Vagina (tissue), 2 donors: ENCODE measurements around the gene DDR1. TPM values are rescaled to one million over a fixed set of nuclear protein-coding genes. Genes with fewer than 3 reads are reported as not detected.
A peak's percentile ranks its signal among the peaks of the same experiment; 100 is the strongest.

Experiments
- DNase-seq, 2 donors: peaks; one replicate each; pipeline ENCODE4 v3.0.0-alpha.2; 2017; ENCODE audit errors: extremely low spot score in 2 of 2
- H3K27ac ChIP-seq: fragments of 200-600 bp; sonication (generic); one replicate; pipeline ENCODE4 v1.5.1; 2019
- H3K27me3 ChIP-seq: fragments of 200-600 bp; sonication (generic); one replicate; pipeline ENCODE4 v1.5.1; 2019
- H3K36me3 ChIP-seq, 2 donors: fragments of 200-600 bp; sonication (generic); one replicate each; pipeline ENCODE4 v1.5.1; 2017 to 2019
- H3K4me1 ChIP-seq: fragments of 200-600 bp; sonication (generic); one replicate; pipeline ENCODE4 v1.5.1; 2019
- H3K4me3 ChIP-seq, 2 donors: fragments of 200-600 bp; sonication (generic); 1 replicate in 1 of 2; 2 replicates in 1 of 2; pipeline ENCODE4 v1.5.1; 2016 to 2019
- H3K9me3 ChIP-seq: fragments of 200-600 bp; sonication (generic); one replicate; pipeline ENCODE4 v1.5.1; 2019
- CTCF ChIP-seq, 3 experiments: fragments of 450-650 bp in 2 of 3; fragments of 200-600 bp in 1 of 3; sonication (generic) in 1 of 3; IDR thresholded peaks; one replicate each; pipeline ENCODE4 v1.5.1; 2017 to 2019; ENCODE audit warnings: antibody characterized with exemption in 3 of 3, mild to moderate bottlenecking in 2 of 3, moderate library complexity in 2 of 3
- POLR2A ChIP-seq, 2 donors: fragments of 450-650 bp; IDR thresholded peaks; one replicate each; pipeline ENCODE4 v1.6.1; 2017; ENCODE audit warnings: antibody characterized with exemption in 2 of 2, mild to moderate bottlenecking in 2 of 2, moderate library complexity in 2 of 2
- POLR2AphosphoS5 ChIP-seq, 2 donors: sonication (generic); formaldehyde crosslinking; IDR thresholded peaks; one replicate each; pipeline ENCODE4 v1.9.0; 2017; ENCODE audit warnings: antibody characterized with exemption in 2 of 2, mild to moderate bottlenecking in 2 of 2, low read depth in 1 of 2; ENCODE audit not compliant: insufficient read depth in 1 of 2
- intact Hi-C: fragments of 100-400 bp; cut with DNase I; formaldehyde crosslinking; loops from one replicate; pipeline ENCODE4 v1.15.1; 2023
- total RNA-seq: library from RNA; depleted of rRNA; stranded (reverse); fragments of >200 nt; gene quantifications from one replicate; pipeline ENCODE4 v1.2.3, GENCODE V29; 2016

DDR1 gene
- total RNA-seq, 1 donor from 2014 or later: 71.5 TPM

GRCh38 chr6:30914854-30915590 lies 30.7 kb downstream of the DDR1 start:
- TF ChIP-seq CTCF (IDR thresholded peaks at IDR 0.05) (no peak), POLR2A (IDR thresholded peaks at IDR 0.05) (no peak), POLR2AphosphoS5 (IDR thresholded peaks at IDR 0.05; ENCODE audit: insufficient read depth in 1 of 2, low read depth in 1 of 2) (no peak)
- peaks cover 0 to 27% of the 10 kb centered on the region in 2 donors for H3K36me3 ChIP-seq
- no peaks in the 10 kb centered on the region for H3K27me3 ChIP-seq
- intact Hi-C loops: no loop called here
- H3K9me3 ChIP-seq: no peaks in the 10 kb centered on the region
- no peak for DNase-seq
- peaks cover 26% of the 10 kb centered on the region for H3K4me1 ChIP-seq
- peak overlapping the region; percentile 94 for H3K27ac ChIP-seq
- H3K4me3 ChIP-seq: peak overlapping the region; percentile 56 to 65

- H3K27me3 ChIP-seq: no peaks in the 10 kb centered on the region
- peak overlapping the region; percentile 94 for H3K27ac ChIP-seq
- H3K36me3 ChIP-seq: peaks cover 0 to 27% of the 10 kb centered on the region in 2 donors
- intact Hi-C loops: no loop called here
- H3K4me3 ChIP-seq: peak overlapping the region in 1 of 2 donors; percentile 56
- no peak for DNase-seq
- peaks cover 26% of the 10 kb centered on the region for H3K4me1 ChIP-seq
- TF ChIP-seq CTCF (IDR thresholded peaks at IDR 0.05) (peak; percentile 33 to 55 (median 39)), POLR2AphosphoS5 (IDR thresholded peaks at IDR 0.05; ENCODE audit: insufficient read depth in 1 of 2, low read depth in 1 of 2) (peak in 1 of 2 donors; percentile 33), POLR2A (IDR thresholded peaks at IDR 0.05) (no peak)
- no peaks in the 10 kb centered on the region for H3K9me3 ChIP-seq
These were observed 31.2 kb downstream of the DDR1 start for GRCh38 chr6:30915591-30915946.

- Histone ChIP-seq H3K36me3 (peaks cover 0 to 29% of the 10 kb centered on the region in 2 donors), H3K4me1 (peaks cover 26% of the 10 kb centered on the region), H3K27me3 (no peaks in the 10 kb centered on the region), H3K4me3 (no peak overlapping the region), H3K9me3 (no peaks in the 10 kb centered on the region), H3K27ac (no peak overlapping the region)
- intact Hi-C loops: no loop called here
- TF ChIP-seq POLR2A (IDR thresholded peaks at IDR 0.05): no peak
- TF ChIP-seq POLR2AphosphoS5 (IDR thresholded peaks at IDR 0.05; ENCODE audit: insufficient read depth in 1 of 2, low read depth in 1 of 2): no peak
- TF ChIP-seq CTCF (IDR thresholded peaks at IDR 0.05): no peak
- no peak for DNase-seq
These were observed 32.7 kb downstream of the DDR1 start for GRCh38 chr6:30917041-30917440.

GRCh38 chr6:30917487-30917886 lies 33.2 kb downstream of the DDR1 start:
- Histone ChIP-seq H3K36me3 (peaks cover 0 to 33% of the 10 kb centered on the region in 2 donors), H3K27me3 (no peaks in the 10 kb centered on the region), H3K9me3 (no peaks in the 10 kb centered on the region), H3K27ac (no peak overlapping the region), H3K4me1 (peaks cover 26% of the 10 kb centered on the region), H3K4me3 (no peak overlapping the region)
- DNase-seq: no peak
- no peak for TF ChIP-seq POLR2A (IDR thresholded peaks at IDR 0.05)
- TF ChIP-seq POLR2AphosphoS5 (IDR thresholded peaks at IDR 0.05; ENCODE audit: insufficient read depth in 1 of 2, low read depth in 1 of 2): no peak
- no peak for TF ChIP-seq CTCF (IDR thresholded peaks at IDR 0.05)
- intact Hi-C loops: no loop called here

GRCh38 chr6:30918670-30919069 lies 34.4 kb downstream of the DDR1 start:
- no peaks in the 10 kb centered on the region for H3K9me3 ChIP-seq
- no peak overlapping the region for H3K4me3 ChIP-seq
- DNase-seq: no peak
- no peak overlapping the region for H3K27ac ChIP-seq
- no peaks in the 10 kb centered on the region for H3K27me3 ChIP-seq
- peaks cover 19% of the 10 kb centered on the region for H3K4me1 ChIP-seq
- intact Hi-C loops: no loop called here
- TF ChIP-seq POLR2AphosphoS5 (IDR thresholded peaks at IDR 0.05; ENCODE audit: insufficient read depth in 1 of 2, low read depth in 1 of 2): no peak
- H3K36me3 ChIP-seq: peaks cover 0 to 43% of the 10 kb centered on the region in 2 donors
